Stimulated activated CD8-positive, alpha-beta memory T cell treated with anti-CD3 and anti-CD28 coated beads, Interleukin-12 subunit alpha, Interleukin-12 subunit beta, amount 100 ng/mL, for 24 hours (primary cell): ENCODE results near the gene C5orf24.
A peak's percentile ranks its signal among the peaks of the same experiment; 100 is the strongest.
"Not testable (repeated sequence)": the region's sequence is repeated elsewhere in the genome, so short reads cannot be mapped to it uniquely, and the experiment has no call there.

Experiments used
- DNase-seq: peaks from one replicate; pipeline ENCODE4 v3.0.0-alpha.2; 2020; ENCODE audit errors: extremely low read depth

The C5orf24 gene

DNA sequence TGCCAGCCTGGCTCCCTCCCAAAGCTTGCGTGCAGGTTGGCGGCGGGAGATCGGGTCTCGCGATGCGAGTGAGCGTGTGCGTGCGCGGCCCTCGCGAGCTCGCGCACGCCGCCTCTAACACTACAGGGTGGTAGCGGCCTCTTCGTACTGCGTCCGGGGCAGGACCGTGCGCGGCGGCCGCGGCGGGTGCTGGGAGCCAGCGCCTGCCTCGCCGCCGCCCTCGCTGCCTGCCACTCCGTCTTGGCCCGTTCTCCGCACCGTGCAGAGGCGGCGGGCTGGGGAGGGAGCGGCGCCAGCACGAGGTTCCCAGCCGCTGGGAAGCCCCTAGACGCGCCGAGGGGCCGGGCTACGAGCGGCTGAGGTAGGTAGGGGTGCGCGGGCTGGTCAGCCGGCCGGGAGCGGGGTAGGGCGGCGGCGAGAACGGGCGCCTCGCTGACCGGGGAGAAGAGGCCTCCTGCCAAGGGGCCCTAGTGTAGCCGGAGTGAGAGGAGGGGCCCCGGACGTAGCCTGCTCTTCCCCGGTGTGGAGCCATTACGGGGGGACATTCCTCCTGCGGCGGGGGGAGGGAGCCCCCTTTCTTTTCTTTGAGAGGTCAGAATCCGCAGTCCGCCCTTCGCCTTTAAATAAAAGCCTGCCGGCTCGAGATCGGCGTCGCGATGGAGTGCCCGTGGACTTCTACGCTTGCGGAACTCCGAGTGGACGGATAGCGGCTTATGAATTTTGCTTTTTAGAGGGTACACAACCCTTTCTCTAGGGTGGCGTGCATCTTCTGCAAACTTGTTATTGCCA lies at the start of gene C5orf24:
TSS of gene C5orf24 (plus strand) at position 117 of the 789 bp plus-strand sequence. CDS start 8,933 bp downstream, outside the sequence.
- DNase-seq: peak; percentile 86

DNA sequence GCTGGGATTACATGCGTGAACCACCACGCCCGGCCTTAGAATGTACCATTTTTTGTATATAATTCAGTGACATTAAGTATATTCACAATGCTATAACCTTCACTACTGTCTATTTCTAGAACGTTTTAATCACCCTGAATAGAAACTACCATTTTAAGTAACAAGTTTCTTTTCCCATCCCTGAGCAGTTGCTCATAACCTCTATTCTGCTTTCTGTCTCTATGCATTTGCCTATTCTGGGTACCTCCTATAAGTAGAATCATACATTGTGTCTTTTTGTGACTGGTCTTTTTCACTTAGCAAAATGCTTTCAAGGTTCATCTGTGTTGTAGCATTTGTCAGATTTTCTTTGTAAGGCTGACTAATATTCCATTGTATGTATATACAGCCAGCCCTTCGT lies 47.3 kb upstream of the C5orf24 start:
- DNase-seq: no peak

- no peak for DNase-seq
Measured at GRCh38 chr5:134803821-134804220, 41.9 kb upstream of the C5orf24 start.

DNA sequence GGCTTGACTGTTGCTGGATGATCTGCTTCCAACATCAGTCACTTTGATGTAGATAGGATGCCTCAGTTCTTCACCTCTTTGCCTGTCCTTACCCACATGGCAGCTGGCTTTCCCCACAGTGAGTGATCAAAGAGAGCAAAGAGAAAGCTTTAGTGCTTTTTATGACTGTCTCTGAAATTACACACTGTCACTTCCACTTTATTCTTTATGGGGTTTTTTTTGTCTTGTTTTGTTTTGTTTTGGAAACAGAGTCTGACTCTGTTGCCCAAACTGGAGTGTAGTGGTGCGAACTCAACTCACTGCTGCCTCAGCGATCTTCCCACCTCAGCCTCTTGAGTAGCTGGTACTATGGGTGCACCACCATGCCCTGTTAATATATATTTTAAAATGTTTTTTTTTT lies 32.4 kb upstream of the C5orf24 start:
- DNase-seq: no peak

GRCh38 chr5:134813827-134814226 lies 31.9 kb upstream of the C5orf24 start:
- DNase-seq: no peak

DNA sequence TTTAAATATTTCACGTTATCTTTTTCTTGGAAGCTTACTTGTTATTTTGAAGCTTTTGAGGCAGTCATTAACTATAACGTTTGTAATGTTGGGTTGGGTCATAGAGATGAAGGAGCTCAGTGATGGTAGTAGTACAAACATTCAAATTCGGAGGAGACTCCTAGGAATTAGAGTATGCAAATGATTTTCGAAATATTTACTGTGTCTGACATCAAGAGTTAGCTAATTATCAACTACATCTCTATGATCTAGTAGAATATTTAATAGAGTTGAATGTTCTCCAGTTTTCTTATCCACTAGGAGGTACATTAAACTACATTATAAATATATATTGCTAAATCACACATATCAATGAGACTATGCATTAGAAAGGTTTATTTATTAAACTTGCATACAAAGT lies 28.8 kb upstream of the C5orf24 start:
- no peak for DNase-seq

DNA sequence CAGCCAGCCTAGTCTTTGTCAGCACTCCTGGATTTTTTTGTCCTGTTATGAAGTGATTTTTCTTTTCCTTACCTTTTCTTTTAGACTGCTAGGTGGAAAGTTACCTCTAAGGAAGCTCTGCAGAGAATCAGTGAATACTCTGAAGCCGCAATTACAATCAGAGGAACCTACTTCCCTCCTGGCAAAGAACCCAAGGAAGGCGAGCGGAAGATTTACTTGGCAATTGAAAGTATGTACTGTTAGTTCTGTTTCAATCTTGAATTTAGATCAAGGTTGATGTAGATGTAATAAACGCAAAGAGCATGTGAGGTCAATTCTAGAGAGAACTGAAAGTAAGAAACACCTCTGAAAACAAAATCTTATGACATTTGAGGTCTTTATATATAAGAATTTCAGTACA lies 27.0 kb upstream of the C5orf24 start:
- no peak for DNase-seq

- DNase-seq: no peak
Measured at GRCh38 chr5:134819407-134819963, 26.3 kb upstream of the C5orf24 start.

DNA sequence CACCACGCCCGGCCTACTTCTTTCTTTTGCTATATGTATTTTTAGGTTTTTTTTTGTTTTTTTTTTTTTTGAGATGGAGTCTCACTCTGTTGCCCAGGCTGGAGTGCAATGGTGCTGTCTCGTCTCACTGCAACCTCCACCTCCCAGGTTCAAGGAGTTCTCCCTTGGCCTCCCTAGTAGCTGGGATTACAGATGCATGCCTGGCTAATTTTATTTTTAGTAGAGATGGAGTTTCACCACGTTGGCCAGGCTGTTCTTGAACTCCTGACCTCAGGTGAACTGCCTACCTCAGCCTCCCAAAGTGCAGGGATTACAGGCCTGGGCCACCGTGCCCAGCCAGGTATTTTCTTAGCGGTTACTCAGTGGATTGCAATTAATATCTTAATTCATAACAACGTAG lies 23.9 kb upstream of the C5orf24 start:
- no peak for DNase-seq

GRCh38 chr5:134824681-134825080 lies 21.1 kb upstream of the C5orf24 start:
- no peak for DNase-seq

GRCh38 chr5:134825212-134825611 lies 20.6 kb upstream of the C5orf24 start:
- DNase-seq: no peak

GRCh38 chr5:134833340-134834032 lies 12.3 kb upstream of the C5orf24 start:
- DNase-seq: no peak

- no peak for DNase-seq
Measured at GRCh38 chr5:134835623-134836022, 10.1 kb upstream of the C5orf24 start.

- DNase-seq: no peak
Measured at GRCh38 chr5:134837530-134838181, 8.1 kb upstream of the C5orf24 start.

DNA sequence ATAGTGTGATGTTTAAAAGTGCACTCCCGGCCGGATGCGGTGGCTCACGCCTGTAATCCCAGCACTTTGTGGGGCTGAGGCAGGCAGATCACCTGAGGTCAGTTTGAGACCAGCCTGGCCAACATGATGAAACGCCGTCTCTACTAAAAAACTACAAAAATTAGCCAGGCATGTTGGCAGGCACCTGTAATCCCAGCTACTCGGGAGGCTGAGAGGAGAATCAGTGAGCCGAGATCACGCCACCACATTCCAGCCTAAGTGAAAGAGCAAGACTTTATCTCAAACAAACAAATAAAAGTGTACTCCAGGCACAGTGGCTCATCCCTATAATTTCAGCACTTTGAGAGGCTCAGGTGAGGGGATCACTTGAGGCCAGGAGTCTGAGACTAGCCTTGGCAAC lies 7.4 kb upstream of the C5orf24 start:
- DNase-seq: not testable (repeated sequence)

DNA sequence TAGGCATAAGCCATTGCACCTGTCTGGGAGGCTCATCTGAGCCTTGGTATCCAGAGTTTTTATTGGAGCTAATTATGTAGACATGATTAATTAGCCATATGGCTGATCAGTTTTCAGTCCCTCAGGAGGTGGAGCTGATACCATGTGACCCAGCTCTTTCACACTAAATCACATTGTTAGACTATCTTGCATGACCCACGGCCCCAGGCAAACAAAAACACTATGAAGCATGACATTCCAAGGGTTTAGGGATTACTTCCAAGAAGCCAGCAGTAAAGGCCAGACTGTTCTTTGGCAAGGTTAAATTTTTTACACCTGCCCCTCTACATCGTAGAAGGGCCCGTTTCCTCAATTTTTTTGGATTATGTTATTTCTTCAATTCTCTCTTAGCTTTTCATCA lies 5.0 kb upstream of the C5orf24 start:
- no peak for DNase-seq

DNA sequence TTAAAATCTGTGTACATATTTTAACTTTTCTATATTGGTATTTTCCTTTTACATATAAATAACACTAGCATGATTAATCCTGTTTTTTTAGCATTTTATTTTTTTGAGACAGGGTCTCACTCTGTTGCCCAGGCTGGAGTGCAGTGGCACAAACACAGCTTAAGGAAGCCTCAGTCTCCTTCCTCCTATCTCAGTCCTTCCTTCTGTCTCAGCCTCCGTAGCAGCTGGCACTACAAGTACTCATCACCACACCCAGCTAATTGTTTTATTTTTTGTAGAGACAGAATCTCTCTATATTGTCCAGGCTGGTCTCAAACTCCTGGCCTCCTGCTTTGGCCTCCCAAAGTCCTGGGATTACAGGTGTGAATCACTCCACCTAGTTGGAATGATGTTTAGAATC lies 1.5 kb upstream of the C5orf24 start:
- DNase-seq: no peak

GRCh38 chr5:134845335-134845851 lies 375 bp upstream of the C5orf24 start:
- DNase-seq: no peak

DNA sequence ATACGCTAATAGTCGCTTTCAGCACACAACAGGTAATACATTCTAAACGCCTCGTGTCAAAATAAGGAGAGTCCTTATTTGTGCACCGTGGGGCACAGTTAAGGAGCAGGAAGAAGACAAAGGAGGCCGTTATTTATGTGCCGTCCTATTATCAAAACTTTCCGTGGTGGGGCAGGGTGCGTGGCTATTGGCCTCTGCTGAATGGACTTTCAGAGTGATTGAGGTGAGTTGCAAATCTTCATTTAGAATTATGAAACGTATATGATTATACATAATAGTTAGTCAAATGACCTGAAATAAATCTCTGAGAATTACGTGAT lies 833 bp downstream of the C5orf24 start:
- DNase-seq: no peak

GRCh38 chr5:134849434-134849933 lies 3.7 kb downstream of the C5orf24 start:
- not testable (repeated sequence) for DNase-seq

GRCh38 chr5:134851307-134851923 lies 5.6 kb downstream of the C5orf24 start:
- no peak for DNase-seq

- DNase-seq: not testable (repeated sequence)
Measured at GRCh38 chr5:134856465-134856864, 10.7 kb downstream of the C5orf24 start.
